Measurements from ENCODE around the gene SLC22A23.

GRCh38 chr6:3334555-3334954 is 122.3 kb downstream of the SLC22A23 start:
- TF ChIP-seq REST (IDR thresholded peaks at IDR 0.05; ENCODE audit: low read depth) (no peak), EGR1 (IDR thresholded peaks at IDR 0.05) (no peak), ZBTB7A (IDR thresholded peaks at IDR 0.05; ENCODE audit: low read depth) (no peak), MAX (IDR thresholded peaks at IDR 0.05) (no peak), EP300 (IDR thresholded peaks at IDR 0.05; ENCODE audit: borderline replicate concordance) (no peak), RAD21 (IDR thresholded peaks at IDR 0.05; ENCODE audit: low read depth) (no peak), CEBPB (IDR thresholded peaks at IDR 0.05) (no peak), USF1 (IDR thresholded peaks at IDR 0.05) (no peak), TAF1 (IDR thresholded peaks at IDR 0.05; ENCODE audit: low read depth) (no peak), TEAD4 (IDR thresholded peaks at IDR 0.05) (no peak), CREB1 (IDR thresholded peaks at IDR 0.05; ENCODE audit: low read depth) (no peak), NFIC (IDR thresholded peaks at IDR 0.05) (no peak), YY1 (IDR thresholded peaks at IDR 0.05; ENCODE audit: low read depth) (no peak), FOXM1 (IDR thresholded peaks at IDR 0.05; ENCODE audit: borderline replicate concordance, low read depth) (no peak)
